ENCODE data around the gene PTPRT.

The PTPRT gene

GRCh38 chr20:42080956-42081355, 1108.8 kb downstream of the PTPRT start:
- no peak for DNase-seq (ENCODE audit: low read depth)
- TF ChIP-seq, protein P1, sequence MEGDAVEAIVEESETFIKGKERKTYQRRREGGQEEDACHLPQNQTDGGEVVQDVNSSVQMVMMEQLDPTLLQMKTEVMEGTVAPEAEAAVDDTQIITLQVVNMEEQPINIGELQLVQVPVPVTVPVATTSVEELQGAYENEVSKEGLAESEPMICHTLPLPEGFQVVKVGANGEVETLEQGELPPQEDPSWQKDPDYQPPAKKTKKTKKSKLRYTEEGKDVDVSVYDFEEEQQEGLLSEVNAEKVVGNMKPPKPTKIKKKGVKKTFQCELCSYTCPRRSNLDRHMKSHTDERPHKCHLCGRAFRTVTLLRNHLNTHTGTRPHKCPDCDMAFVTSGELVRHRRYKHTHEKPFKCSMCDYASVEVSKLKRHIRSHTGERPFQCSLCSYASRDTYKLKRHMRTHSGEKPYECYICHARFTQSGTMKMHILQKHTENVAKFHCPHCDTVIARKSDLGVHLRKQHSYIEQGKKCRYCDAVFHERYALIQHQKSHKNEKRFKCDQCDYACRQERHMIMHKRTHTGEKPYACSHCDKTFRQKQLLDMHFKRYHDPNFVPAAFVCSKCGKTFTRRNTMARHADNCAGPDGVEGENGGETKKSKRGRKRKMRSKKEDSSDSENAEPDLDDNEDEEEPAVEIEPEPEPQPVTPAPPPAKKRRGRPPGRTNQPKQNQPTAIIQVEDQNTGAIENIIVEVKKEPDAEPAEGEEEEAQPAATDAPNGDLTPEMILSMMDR (IDR thresholded peaks at IDR 0.05; ENCODE audit: insufficient read depth, low read depth, low read length, missing control alignments) = no peak
- H3K4me3 ChIP-seq (ENCODE audit: low read depth, low read length) = no peak overlapping the region

- no peak for DNase-seq (ENCODE audit: low read depth)
- TF ChIP-seq, protein P1 (IDR thresholded peaks at IDR 0.05; ENCODE audit: insufficient read depth, low read depth, low read length, missing control alignments) = no peak
- no peak overlapping the region for H3K4me3 ChIP-seq (ENCODE audit: low read depth, low read length)
Measured at GRCh38 chr20:42074944-42075343, 1114.8 kb downstream of the PTPRT start.

DNA sequence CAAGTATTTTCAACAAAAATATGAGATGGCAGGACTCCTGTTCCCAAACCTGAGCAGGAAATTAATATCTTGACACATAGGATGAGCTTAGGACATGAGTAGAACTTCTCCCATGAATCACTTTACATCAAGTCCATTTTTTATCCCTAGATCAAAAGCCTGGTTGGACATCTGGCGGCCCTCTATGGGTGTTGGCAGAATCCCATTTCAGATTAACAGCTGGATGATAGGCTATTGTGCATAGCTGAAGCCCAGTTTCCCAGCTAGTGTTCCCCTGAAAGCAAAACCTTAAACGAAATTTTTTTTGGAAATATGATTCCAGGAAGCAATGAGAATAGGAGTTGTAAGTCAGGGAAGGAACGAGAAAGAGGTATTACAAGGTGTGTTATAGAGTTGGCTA, 1122.1 kb downstream of the PTPRT start:
- TF ChIP-seq, protein P1 (IDR thresholded peaks at IDR 0.05; ENCODE audit: insufficient read depth, low read depth, low read length, missing control alignments) = no peak
- H3K4me3 ChIP-seq (ENCODE audit: low read depth, low read length) = no peak overlapping the region
- no peak for DNase-seq (ENCODE audit: low read depth)

DNA sequence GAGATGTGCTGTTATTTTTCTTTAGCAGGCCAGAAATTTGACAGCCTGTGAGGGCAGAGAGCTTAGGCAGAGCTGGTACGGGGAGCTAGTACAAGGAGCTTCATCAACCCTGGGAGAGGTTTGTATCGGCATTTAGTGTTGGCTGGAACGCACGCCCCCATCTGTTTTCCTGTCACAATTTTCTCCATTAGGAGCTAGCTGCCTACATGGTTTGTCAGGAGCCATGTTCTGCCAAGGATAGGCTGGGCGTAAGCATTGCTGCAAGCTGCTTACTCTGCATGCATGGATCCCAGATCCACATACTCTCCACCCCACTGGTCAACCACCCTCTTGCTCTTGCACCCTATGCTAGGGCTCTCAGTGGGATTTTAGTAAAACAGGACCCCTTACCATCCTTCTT, 1122.5 kb downstream of the PTPRT start:
- H3K4me3 ChIP-seq (ENCODE audit: low read depth, low read length) = no peak overlapping the region
- TF ChIP-seq, protein P1 (IDR thresholded peaks at IDR 0.05; ENCODE audit: insufficient read depth, low read depth, low read length, missing control alignments) = no peak
- no peak for DNase-seq (ENCODE audit: low read depth)

GRCh38 chr20:42063141-42063540, 1126.6 kb downstream of the PTPRT start:
- no peak for DNase-seq (ENCODE audit: low read depth)
- TF ChIP-seq, protein P1 (IDR thresholded peaks at IDR 0.05; ENCODE audit: insufficient read depth, low read depth, low read length, missing control alignments) = no peak
- no peak overlapping the region for H3K4me3 ChIP-seq (ENCODE audit: low read depth, low read length)

- no peak overlapping the region for H3K4me3 ChIP-seq (ENCODE audit: low read depth, low read length)
- TF ChIP-seq, protein P1 (IDR thresholded peaks at IDR 0.05; ENCODE audit: insufficient read depth, low read depth, low read length, missing control alignments) = no peak
- no peak for DNase-seq (ENCODE audit: low read depth)
Measured at GRCh38 chr20:42053350-42053749, 1136.4 kb downstream of the PTPRT start.

DNA sequence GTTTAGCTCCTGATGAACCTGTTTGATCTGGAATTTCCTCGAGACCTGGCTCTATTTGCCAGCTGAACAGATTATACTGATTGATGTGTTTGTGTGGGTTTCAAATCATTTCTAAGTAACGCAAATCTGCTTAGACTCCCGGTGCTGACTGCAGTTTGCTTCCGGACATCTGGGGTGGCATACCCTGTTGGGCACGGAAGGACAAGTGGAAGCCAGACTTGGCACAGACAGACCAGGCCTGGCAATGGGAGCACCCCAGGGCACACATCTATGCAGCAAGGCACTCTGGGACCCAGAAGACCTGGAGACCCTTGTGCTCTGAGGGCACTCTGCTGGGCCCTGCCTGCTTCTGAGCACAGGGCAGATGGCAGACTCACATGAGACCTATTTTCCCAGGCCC, 1137.8 kb downstream of the PTPRT start:
- TF ChIP-seq, protein P1 (IDR thresholded peaks at IDR 0.05; ENCODE audit: insufficient read depth, low read depth, low read length, missing control alignments) = no peak
- no peak overlapping the region for H3K4me3 ChIP-seq (ENCODE audit: low read depth, low read length)
- DNase-seq (ENCODE audit: low read depth) = no peak
